Stimulated activated CD8-positive, alpha-beta memory T cell treated with anti-CD3 and anti-CD28 coated beads, Interleukin-12 subunit alpha, Interleukin-12 subunit beta, amount 100 ng/mL, for 24 hours (primary cell): ENCODE data around the gene CCL20.
"Not testable (repeated sequence)": the region's sequence is repeated elsewhere in the genome, so short reads cannot be mapped to it uniquely, and the experiment has no call there.

Source experiments
- DNase-seq: peaks from one replicate; pipeline ENCODE4 v3.0.0-alpha.2; 2020; ENCODE audit errors: extremely low read depth

Gene CCL20, protein sequence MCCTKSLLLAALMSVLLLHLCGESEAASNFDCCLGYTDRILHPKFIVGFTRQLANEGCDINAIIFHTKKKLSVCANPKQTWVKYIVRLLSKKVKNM

DNA sequence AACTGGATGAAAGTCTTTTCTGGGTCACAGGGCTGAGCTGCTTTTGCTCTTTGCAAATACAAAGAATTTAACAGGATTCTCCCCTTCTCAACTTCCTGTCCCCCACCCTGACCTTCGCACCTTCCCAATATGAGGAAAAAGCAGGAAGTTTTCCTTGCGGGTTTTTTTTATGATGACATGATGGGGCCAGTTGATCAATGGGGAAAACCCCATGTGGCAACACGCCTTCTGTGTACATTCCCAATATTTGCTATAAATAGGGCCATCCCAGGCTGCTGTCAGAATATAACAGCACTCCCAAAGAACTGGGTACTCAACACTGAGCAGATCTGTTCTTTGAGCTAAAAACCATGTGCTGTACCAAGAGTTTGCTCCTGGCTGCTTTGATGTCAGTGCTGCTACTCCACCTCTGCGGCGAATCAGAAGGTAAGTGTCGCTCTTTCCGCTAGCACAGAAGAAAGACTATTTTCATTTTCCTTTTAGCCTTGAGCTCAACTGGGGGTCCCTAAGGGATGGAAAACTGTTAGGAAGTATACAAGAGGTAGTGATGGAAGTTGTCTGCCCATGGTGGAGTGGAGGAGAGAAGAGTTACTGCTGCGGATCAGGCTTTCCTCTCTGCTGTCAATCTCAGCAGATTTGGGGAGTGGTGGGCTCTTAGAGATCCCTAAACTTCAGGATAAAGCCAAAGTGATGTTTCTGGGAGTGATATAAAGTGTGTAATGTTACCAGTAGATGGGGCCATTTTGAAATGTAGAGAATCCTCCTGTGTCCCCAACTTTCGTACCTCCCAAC, at the start of gene CCL20:
Gene CCL20 (plus strand): TSS at position 281 of the 792 bp plus-strand sequence. CDS start 70 bp downstream, at position 351.
- DNase-seq, result no peak

DNA sequence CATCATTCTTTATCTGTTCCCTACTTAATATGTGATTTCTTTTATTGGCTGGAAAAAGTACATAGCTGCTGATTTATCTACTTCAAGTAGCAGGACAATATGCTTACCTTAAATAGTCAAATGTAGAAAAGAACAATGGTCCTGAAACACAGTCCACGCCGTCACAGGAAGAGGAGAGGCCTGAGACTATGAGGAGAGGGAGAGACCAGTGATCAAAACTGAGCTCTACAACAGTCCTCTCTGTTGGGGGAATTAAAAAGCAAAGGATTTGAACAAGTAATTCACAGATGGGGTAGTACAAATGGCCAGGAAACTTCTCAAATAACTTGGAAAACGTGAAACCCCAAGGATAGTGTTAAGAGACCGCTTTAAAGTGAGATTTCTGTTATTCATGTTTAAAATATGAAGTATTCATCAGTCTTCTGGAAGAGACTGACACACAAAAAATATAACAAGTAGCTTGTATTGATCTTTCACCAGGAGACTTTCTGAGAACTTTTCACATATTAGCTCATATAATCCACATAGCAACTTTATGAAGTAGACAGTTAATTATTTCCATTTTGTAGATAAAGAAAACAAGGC, 47.8 kb upstream of the CCL20 start:
- DNase-seq, result no peak

DNA sequence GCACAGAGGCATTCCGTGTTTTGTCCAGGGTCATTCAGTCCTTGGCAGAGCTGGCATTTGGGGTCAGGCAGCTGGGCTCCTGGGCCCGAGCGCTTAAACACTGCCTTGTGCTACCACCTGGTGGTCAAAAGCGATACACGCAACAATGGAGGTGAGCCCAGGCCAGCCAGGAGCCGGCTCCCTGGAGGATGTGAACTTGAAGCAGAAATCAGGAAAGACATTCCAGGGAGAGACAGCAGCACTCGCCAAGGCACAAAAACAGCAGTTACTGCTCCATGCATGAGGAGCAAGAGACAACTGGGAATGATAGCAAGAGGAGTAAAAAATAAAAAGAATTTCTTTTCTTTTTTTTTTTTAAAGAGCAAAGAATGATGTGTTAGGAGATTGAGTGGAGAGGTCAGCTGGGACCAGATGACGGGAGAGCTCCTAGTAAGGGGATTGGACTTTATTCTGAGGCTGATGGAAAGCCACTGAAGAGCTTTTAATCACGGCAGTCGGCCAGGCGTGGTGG, 47.2 kb upstream of the CCL20 start:
- DNase-seq, result no peak

DNA sequence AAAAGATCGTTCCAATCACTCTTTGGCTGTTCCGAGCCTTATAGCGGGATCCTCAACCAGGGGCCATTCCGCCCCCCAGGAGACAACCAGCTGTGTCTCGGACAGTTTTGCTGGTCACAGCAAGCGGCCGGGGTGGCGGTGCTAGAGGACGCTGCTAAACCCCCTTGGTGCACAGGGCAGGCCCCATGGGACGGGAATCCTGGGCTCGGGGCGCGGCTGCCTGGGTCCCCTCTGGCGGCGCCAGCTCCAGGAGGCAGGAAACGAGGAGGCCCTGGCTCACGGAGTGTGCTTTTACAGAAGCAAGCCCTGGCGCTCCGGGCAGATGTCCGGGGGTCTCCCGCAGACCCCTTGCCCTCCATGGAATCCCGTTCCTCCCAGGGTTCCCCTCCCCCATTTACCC, 45.8 kb upstream of the CCL20 start:
- DNase-seq, result no peak

DNA sequence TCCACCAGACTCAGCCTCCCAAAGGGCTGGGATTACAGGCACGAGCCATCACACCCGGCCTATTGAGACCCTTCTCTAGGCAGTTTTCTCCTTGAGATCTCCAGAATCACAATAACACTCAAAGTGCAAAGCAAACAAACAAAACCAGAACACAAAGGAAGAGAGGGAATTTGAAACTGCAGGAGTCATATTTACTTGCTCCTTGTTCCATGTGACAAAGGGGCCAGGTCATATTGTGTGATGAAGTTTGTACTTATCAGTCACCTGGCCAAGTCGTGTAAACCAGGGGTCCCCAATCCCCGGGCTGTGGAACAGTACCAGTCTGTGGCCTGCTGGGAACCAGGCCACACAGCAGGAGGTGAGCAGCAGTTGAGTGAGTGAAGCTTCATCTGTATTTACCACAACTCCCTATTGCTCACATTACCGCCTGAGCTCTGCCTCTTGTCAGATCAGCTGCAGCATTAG, 41.4 kb upstream of the CCL20 start:
- no peak for DNase-seq

DNA sequence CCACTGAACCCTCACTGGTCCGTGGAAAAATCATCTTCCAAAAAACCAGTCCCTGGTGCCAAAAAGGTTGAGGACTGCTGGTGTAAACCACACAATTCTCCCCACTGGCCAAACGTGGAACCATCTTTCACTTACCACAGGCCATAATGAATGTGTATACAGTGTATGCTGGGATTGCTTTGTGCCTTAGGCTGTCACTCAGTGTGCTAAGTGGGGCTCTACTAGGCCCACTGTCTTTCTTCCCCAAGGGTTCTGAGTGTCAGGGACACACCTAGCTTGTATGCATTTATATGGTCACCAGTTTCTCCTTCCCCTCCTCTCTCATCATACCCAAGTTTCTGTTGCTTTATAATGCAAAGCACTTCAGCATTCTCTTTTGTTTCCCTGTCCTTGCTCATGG, 40.7 kb upstream of the CCL20 start:
- DNase-seq, result no peak

DNA sequence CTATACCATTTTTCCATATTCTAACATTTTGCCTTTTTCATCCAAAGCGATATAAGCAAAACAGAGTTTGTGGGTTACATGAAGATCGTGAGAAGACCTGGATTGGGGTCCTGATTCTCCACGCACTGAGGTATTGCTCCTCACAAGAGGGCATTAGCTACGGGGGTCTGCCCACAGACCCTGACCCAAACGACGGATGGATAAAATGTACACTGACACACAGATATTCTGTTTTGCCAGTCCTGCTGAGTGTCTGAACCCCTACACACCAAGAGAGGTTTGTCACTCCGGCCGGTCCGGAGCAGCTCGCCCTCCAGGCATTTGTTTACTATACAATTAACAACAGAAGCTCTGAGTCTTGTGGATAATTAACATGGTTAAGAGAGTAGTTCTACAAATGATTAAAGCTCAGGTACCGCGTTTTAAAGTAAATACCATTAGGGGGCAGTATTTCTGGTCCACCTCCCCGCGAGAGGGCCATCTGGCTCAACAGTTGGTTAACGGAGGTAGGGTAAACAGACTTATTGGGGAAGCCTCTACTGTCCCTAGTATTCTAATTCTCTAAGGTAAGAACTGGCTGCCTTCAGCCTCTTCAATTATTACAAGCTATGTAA, 39.5 kb upstream of the CCL20 start:
- DNase-seq, result no peak

DNA sequence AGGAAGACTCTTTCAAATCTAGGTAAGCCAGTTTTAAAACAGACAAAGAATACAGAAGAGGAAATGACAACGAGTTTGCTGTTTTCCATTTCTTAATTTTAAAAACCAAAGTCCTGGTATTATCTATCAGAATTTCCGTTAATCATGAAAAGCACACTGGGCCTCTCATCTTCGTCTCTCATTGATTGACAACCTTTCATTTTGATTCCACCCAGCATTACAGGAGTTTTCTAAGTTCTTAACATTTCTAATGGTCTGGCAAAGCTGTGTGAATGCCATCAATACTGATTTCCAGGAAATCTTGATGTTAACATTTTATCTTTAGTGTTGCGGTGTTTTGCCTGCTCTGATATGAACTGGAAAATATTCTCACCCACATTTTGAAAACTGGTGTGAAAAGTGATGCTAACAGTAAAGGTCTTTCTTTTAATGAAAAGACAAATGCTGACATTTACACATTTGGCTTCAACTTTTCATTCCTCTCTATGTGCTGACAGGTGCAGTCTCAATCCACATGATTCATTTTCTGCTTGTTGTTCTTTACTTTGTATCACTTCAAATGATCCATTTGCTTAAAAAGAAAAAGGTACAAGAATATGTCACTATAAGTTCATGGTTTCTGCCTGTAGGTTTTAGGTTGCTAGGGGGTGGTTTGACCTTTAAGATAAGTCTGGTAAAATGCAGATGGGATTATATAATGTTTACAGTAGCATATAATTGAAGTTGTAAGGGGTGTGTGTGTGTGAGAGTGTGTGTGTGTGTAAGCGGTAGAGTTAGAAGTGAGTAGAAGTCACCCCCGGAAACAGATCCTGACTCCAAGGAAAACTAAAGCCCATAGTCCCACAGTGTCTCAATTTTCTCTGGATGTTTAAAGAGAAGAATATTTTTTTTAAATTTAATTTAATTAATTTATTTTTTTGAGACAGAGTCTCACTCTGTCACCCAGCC, 38.5 kb upstream of the CCL20 start:
- DNase-seq, result no peak

DNA sequence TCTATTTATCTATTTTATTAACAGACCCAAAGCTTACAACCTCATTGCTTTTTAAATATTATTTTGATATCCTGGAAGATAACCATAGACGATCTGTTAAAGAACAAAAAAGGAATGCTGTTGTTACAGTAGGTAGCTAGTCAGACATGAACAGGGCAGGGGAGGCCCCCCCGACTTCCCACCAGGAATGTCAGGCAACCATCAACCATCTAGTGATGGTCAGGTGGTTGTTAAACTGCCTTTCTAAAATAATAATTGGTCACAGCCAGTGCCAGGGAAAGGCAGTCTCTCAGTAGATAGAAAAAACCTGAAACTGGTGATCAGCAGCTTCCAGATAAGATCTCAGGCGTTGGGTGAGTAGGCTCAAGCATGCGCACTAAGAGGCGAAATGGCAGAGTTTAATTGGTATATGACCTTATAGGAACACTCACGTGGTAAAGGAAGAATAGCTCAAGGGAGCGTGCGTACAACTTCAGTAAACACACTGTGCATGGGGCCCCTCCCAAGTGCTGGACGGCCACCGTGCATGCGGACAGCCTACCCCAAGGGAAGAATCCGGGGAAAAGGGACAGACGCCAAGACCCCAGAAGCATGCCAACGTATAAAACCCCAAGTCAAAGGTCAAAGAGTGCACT, 32.5 kb upstream of the CCL20 start:
- DNase-seq, result no peak

DNA sequence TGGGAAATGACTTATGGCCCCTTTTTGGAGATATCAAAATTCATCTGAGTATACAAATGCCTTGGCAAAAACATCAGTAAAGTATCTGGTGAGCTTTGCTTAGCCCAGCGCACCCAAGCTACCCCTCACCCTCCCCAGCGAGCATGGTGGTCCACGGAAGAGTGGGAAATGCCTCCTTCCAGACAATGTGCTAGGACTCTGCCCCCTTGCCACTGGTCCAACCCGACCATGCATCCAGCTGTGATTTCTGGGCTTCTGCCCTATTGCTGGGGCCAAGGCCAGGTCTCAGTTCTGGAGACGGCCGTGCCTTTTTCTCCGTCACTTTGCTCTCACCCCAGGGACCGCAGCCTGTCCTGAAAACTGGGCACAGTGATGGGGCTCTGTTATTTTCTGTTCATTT, 31.8 kb upstream of the CCL20 start:
- DNase-seq, result no peak

DNA sequence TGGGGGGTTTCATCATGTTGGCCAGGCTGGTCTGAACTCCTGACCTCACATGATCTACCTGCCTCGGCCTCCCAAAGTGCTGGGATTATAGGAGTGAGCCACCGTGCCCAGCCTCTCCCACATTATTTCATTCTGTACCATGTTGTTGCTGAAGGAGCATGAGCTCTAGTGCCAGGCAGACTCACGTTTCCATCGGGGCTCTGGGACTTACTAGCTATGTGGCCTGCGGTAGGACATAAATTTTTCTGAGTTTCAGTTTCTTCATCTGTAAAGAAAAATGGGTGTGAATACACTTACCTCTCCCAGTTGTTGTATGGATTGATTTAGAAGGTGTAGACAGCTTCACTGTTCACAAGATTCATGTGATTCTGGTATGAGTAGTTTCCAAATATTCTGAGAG, 30.8 kb upstream of the CCL20 start:
- no peak for DNase-seq

DNA sequence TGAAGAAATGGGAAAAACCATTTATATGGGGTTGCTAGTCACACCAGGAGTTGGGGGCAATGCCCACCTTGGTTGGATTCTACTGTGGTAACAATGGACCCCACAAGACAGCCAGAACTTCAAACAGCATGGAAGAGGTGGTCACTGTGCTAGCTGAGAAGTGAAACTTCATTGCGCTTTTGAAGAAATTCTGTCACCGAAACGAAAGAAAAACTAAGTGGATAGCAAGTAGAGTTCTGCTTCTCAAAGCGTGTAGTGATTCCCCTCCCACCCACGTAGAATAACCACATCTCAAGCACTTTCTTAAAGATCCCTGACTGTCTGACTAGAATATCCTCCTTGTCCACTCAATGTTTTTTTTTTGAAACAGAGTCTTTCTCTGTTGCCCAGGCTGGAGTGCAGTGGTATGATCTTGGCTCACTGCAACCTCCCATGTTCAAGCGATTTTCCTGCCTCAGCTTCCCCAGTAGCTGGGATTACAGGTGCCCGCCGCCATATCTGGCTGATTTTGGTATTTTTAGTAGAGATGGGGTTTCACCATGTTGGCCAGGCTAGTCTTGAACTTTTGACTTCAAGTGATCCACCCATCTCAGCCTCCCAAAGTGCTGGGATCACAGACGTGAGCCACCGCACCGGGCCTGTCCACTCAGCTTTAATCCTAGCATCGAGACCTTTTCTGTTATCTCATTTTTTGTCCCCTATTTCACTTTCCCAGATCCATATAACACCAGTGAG, 30.1 kb upstream of the CCL20 start:
- no peak for DNase-seq

DNA sequence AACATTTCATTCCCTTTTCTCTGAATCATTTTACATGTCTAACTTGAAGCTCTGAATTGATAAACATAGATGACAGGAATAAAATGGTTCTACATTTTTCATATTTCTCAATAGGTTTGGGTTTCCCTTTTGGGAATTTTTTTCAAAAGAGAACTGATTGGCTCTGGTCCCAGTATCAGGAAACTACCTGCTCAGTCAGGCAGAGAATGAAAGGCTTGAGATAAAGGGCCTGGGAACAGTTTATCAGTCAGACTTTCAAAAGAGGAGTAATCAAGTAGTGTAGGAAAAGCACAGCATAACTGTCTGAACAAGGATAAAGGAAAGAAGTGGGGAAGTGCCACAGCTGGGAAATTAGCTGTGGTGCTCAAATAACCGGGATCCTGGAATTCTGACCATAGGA, 28.3 kb upstream of the CCL20 start:
- no peak for DNase-seq

DNA sequence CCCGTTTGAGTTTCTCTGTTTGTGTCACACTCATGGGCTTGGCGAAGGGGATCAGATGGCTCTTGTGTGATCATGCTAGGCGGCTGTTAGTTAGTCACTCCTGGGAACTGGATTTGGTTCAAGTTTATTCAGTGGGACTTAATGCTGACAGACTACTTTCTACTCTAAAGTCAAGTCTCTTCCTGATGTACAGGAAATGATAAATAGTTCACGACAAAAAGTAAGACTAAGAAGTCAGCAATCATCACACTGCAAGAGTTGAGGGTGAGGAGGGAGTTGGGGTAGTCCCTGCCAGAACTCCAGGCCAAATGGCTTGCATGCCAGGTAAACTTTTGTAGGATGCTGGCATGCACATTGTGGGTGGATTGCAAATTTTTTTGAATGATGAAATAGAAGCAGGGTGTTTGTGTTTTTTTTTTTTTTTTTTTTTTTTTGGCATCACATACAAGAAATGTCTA, 25.1 kb upstream of the CCL20 start:
- no peak for DNase-seq

DNA sequence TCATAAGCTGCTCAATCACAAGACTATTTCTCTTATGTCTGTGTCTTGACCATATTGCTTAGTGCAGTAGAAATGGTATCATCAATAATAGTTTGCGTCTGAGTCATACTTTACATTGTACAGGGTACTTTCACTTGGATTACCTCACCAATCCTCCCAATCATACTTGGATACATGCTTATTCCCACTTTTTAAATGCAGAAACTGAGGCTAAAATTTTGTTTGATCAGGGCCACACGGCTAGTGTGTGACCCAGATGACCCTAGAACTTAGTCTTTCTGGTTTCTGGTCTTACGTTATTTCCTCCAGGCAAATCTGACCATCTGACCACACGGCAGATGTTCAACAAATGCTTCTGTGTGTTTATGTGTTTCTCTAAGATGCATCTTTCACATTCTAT, 23.8 kb upstream of the CCL20 start:
- no peak for DNase-seq

DNA sequence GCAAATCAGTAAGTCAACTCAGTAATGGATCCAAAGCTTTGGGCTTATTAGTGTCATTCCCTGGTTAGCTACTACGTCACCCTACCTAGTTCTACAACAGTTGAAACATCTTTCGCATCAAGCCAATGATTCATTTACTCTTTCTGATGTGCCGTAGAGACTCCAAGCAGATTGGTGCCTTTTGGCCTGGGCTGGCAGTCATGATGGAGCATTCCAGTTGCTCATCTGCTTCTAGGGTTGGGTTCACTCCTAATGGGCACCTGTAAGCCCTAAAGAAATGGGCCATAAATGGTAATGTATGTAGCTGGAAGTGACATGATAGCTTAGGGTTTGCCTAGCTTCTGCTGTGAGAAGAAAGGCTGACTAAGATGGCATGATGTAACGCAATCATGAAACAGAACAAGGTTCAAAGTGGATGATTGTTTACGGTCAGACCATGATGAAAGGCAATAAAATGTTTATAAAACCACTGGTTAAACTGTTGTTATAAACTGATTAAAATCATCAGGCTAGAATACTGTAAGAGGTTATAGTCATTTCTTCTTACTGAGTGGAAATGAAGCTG, 20.4 kb upstream of the CCL20 start:
- DNase-seq, result no peak

DNA sequence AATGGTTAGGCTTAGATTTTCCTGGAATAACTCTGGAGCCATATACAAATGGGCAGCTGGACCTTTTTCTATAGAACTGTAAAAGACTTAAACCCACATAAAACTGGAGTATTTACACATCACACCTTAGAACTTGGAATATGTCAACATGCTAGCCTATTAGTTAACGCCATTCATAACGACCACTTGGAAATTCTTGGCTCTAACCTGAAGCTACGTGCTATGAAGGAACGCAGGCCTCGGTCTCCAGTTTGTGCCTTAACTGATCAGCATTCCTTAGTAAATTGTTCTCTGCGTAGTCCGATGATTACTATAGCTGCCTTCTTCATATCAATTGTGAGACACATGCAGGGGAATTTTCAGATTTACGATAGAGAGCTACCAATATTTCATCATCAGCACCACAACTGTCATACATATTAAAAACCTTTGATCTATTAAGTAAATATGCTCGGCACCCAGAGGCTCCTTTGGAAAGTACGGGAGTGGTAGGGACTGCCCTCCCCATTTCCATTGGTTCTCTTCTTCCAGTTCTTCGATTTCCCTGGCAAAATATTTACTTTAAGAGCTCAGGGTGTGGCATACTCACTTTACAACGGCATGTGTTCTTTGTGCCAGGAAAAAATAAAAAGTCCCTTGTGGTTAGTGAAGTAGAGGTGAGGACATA, 17.5 kb upstream of the CCL20 start:
- no peak for DNase-seq

DNA sequence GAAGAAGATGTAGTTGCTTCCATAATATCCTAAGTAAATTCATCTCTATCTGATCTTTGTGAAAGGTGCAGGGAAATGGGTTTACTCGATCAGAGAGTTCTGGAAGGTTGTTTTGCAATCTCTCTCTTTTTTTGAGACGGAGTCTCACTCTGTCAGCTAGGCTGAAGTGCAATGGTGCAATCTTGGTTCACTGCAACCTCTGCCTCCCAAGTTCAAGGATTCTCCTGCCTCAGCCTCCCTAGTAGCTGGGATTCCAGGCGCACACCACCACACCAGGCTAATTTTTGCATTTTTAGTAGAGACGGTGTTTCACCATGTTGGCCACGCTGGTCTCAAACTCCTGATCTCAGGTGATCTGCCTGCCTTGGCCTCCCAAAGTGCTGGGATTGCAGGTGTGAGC, 16.9 kb upstream of the CCL20 start:
- DNase-seq, result not testable (repeated sequence)

DNA sequence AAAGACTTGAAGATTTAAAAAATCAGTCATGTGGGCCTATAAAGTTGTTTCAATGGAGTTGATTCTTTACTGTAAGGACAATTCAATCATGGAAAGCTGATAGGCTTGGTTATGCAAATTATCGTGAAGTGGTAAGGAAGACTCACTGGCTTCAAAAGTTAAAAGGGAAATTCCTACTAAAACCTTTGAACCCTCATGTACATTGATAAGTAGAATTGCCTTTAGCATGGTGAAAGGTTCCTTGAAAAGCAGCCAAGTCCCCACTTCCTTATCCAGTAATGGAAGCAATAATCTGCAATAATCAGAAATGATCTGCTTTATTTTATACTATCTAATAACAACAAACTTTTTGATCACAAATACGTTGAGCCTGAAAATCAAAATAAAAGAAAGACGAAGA, 14.4 kb upstream of the CCL20 start:
- no peak for DNase-seq
